H1 (cell line): ENCODE data around the gene POLR3A. TPM values are rescaled to one million over a fixed set of nuclear protein-coding genes. Genes with fewer than 3 reads are reported as not detected.

Experiments used
- CTCF ChIA-PET: fragments of 300-600 bp; sonication (Branson Sonifier 250); formaldehyde crosslinking; loops from one replicate; lab custom pipeline; 2021; ENCODE audit not compliant: partially characterized antibody; lab: Charles Lee
- POLR2A ChIA-PET: fragments of 300-600 bp; sonication (Branson Sonifier 250); formaldehyde crosslinking; loops from one replicate; lab custom pipeline; 2021; ENCODE audit warnings: inconsistent platforms; ENCODE audit not compliant: partially characterized antibody; lab: Charles Lee
- DNase-seq, 2 experiments: peaks; one replicate each; pipeline versions ENCODE4 v3.0.0 to v3.0.0-alpha.2; 2010 to 2022; ENCODE audit warnings: low spot score in 2 of 2, low read depth in 1 of 2, mixed read lengths in 1 of 2
- FAIRE-seq: peaks from 2 replicates; lab custom pipeline; 2011; peaks lifted over from hg19 to GRCh38; lab: Jason Lieb, UNC
- H2AFZ ChIP-seq: 2 replicates; pipeline ENCODE4 v1.8.1; 2012; ENCODE audit warnings: low read length, inconsistent platforms
- H2AK5ac ChIP-seq: 2 replicates; pipeline ENCODE4 v1.6.1; 2013; ENCODE audit warnings: low read depth, low read length
- H2BK120ac ChIP-seq: replicated peaks from 2 replicates; pipeline ENCODE3; 2013; ENCODE audit warnings: low read depth, low read length, inconsistent platforms
- H2BK12ac ChIP-seq: 2 replicates; pipeline ENCODE4 v1.6.1; 2013; ENCODE audit warnings: low read depth, low read length
- H2BK15ac ChIP-seq: 2 replicates; pipeline ENCODE4 v1.6.1; 2013; ENCODE audit warnings: low read length
- H2BK20ac ChIP-seq: 2 replicates; pipeline ENCODE4 v1.6.1; 2013; ENCODE audit warnings: low read length
- H2BK5ac ChIP-seq: 2 replicates; pipeline ENCODE4 v1.6.1; 2013; ENCODE audit warnings: low read depth, low read length
- H3K14ac ChIP-seq: 2 replicates; pipeline ENCODE4 v1.6.1; 2013; ENCODE audit warnings: inconsistent platforms; ENCODE audit not compliant: insufficient read length
- H3K18ac ChIP-seq: 2 replicates; pipeline ENCODE4 v1.6.1; 2013; ENCODE audit warnings: low read length; ENCODE audit errors: extremely low read depth
- H3K23ac ChIP-seq: 2 replicates; pipeline ENCODE4 v1.6.1; 2013; ENCODE audit warnings: inconsistent platforms; ENCODE audit not compliant: insufficient read length
- H3K23me2 ChIP-seq: 2 replicates; pipeline ENCODE4 v1.6.1; 2013; ENCODE audit warnings: low read depth, low read length
- H3K27ac ChIP-seq: 2 replicates; pipeline ENCODE4 v1.6.1; 2011; ENCODE audit warnings: low read depth, low read length, inconsistent platforms
- H3K27me3 ChIP-seq, 4 experiments: replicated peaks in 1 of 4; 1 replicate in 1 of 4; 2 replicates in 3 of 4; pipeline versions ENCODE4 v1.6.1 to v1.8.1; 2011 to 2013; ENCODE audit warnings: low read length in 3 of 4, mild to moderate bottlenecking in 3 of 4, inconsistent platforms in 2 of 4, mixed read lengths in 2 of 4, moderate library complexity in 1 of 4; ENCODE audit not compliant: control insufficient read depth in 3 of 4, insufficient read depth in 3 of 4; ENCODE audit errors: extremely low read depth in 1 of 4
- H3K36me3 ChIP-seq, 4 experiments: 2 replicates each; pipeline versions ENCODE4 v1.6.1 to v1.8.1; 2011 to 2013; ENCODE audit warnings: mild to moderate bottlenecking in 4 of 4, low read length in 3 of 4, moderate library complexity in 2 of 4, control low read depth in 1 of 4, inconsistent platforms in 1 of 4; ENCODE audit not compliant: insufficient read depth in 4 of 4, control insufficient read depth in 2 of 4
- H3K4ac ChIP-seq: replicated peaks from 2 replicates; pipeline ENCODE3; 2013; ENCODE audit warnings: low read length, low read depth, mixed read lengths, inconsistent platforms; ENCODE audit not compliant: insufficient read length
- H3K4me1 ChIP-seq, 4 experiments: replicated peaks in 1 of 4; 1 replicate in 1 of 4; 2 replicates in 3 of 4; pipeline versions ENCODE4 v1.6.1 to v1.8.1; 2011 to 2013; ENCODE audit warnings: low read length in 3 of 4, inconsistent platforms in 2 of 4, mixed read lengths in 1 of 4; ENCODE audit not compliant: insufficient read depth in 4 of 4, control insufficient read depth in 3 of 4
- H3K4me2 ChIP-seq, 2 experiments: 2 replicates each; pipeline versions ENCODE4 v1.6.1 to v1.8.1; 2011 to 2013; ENCODE audit warnings: low read depth in 2 of 2, low read length in 2 of 2, control low read depth in 1 of 2, inconsistent platforms in 1 of 2, mild to moderate bottlenecking in 1 of 2; ENCODE audit not compliant: insufficient read depth in 1 of 2
- H3K4me3 ChIP-seq, 4 experiments: fragments of 200-600, 300-600 bp in 1 of 4; sonication (generic), shearing (Covaris generic), sonication (Bioruptor Twin) in 1 of 4; 2 replicates each; pipeline versions ENCODE4 v1.5.1 to v1.8.1; 2011 to 2016; ENCODE audit warnings: low read length in 4 of 4, low read depth in 3 of 4, control low read depth in 2 of 4, inconsistent platforms in 2 of 4, mild to moderate bottlenecking in 2 of 4, mixed read lengths in 1 of 4, moderate library complexity in 1 of 4; ENCODE audit not compliant: insufficient read depth in 2 of 4; ENCODE audit errors: extremely low read depth in 1 of 4
- H3K56ac ChIP-seq: replicated peaks from 2 replicates; pipeline ENCODE3; 2013; ENCODE audit warnings: low read depth, mild to moderate bottlenecking, mixed read lengths, low read length, inconsistent platforms; ENCODE audit not compliant: insufficient read length
- H3K79me1 ChIP-seq: 2 replicates; pipeline ENCODE4 v1.6.1; 2013; ENCODE audit warnings: low read depth, low read length, control low read depth
- H3K79me2 ChIP-seq, 2 experiments: 2 replicates each; pipeline versions ENCODE4 v1.6.1 to v1.8.1; 2012 to 2013; ENCODE audit warnings: low read length in 2 of 2, mild to moderate bottlenecking in 2 of 2, inconsistent platforms in 1 of 2; ENCODE audit not compliant: insufficient read depth in 2 of 2, control insufficient read depth in 1 of 2
- H3K9ac ChIP-seq, 4 experiments: replicated peaks in 1 of 4; 1 replicate in 1 of 4; 2 replicates in 3 of 4; pipeline versions ENCODE4 v1.6.1 to v1.8.1; 2011 to 2013; ENCODE audit warnings: low read depth in 3 of 4, low read length in 3 of 4, control low read depth in 2 of 4, mild to moderate bottlenecking in 2 of 4, moderate library complexity in 2 of 4, inconsistent platforms in 1 of 4; ENCODE audit errors: extremely low read depth in 1 of 4
- H3K9me3 ChIP-seq, 2 experiments: 2 replicates each; pipeline versions ENCODE4 v1.6.1 to v1.8.1; 2012 to 2013; ENCODE audit warnings: mild to moderate bottlenecking in 2 of 2, moderate library complexity in 2 of 2, control low read depth in 1 of 2, inconsistent platforms in 1 of 2, low read depth in 1 of 2, low read length in 1 of 2, mixed read lengths in 1 of 2; ENCODE audit not compliant: insufficient read depth in 2 of 2
- H4K20me1 ChIP-seq, 2 experiments: replicated peaks in 1 of 2; 2 replicates each; pipeline versions ENCODE3 to v1.8.1; 2011 to 2013; ENCODE audit warnings: inconsistent platforms in 2 of 2, low read length in 2 of 2, mild to moderate bottlenecking in 1 of 2; ENCODE audit not compliant: insufficient read depth in 2 of 2, control insufficient read depth in 1 of 2
- H4K5ac ChIP-seq: 2 replicates; pipeline ENCODE4 v1.6.1; 2013; ENCODE audit warnings: low read length, low read depth, mixed read lengths, inconsistent platforms; ENCODE audit not compliant: insufficient read length
- H4K8ac ChIP-seq: 2 replicates; pipeline ENCODE4 v1.8.0; 2013; ENCODE audit warnings: mild to moderate bottlenecking, moderate library complexity, low read length, inconsistent platforms; ENCODE audit not compliant: insufficient read depth; ENCODE audit errors: extremely low read depth
- H4K91ac ChIP-seq: replicated peaks from 2 replicates; pipeline ENCODE3; 2013; ENCODE audit warnings: low read length, mixed read lengths, inconsistent platforms; ENCODE audit not compliant: insufficient read length
- EGR1 ChIP-seq: IDR thresholded peaks from 2 replicates; pipeline ENCODE4 v1.6.1; 2011; ENCODE audit warnings: low read depth, low read length, borderline replicate concordance
- FOSL1 ChIP-seq: IDR thresholded peaks from 2 replicates; pipeline ENCODE4 v1.6.1; 2011; ENCODE audit warnings: mild to moderate bottlenecking, low read depth, low read length, moderate library complexity; ENCODE audit not compliant: insufficient read depth
- WGBS, 2 experiments: shearing (Covaris generic) in 1 of 2; methylation state at CpG; one replicate each; pipeline versions ENCODE4 v1.1.6 to v1.1.7; 2013 to 2015; ENCODE audit warnings: low lambda C conversion rate in 2 of 2, mixed read lengths in 2 of 2, inconsistent platforms in 1 of 2, low coverage in 1 of 2, missing lambda C conversion rate in 1 of 2; ENCODE audit not compliant: insufficient replicate concordance in 2 of 2, insufficient coverage in 1 of 2, insufficient read length in 1 of 2; ENCODE audit errors: extremely low coverage in 1 of 2, missing lambda C conversion rate in 1 of 2; 5-methylcytosine and 5-hydroxymethylcytosine counted together
- polyA plus RNA-seq, 7 experiments: library from polyadenylated mRNA; depleted of rRNA in 3 of 7; stranded (reverse) in 5 of 7; unstranded in 2 of 7; fragments of >200 nt in 5 of 7; fragments of 200-250 nt in 2 of 7; gene quantifications; 1 replicate in 5 of 7; 2 replicates in 1 of 7; 4 replicates in 1 of 7; pipeline versions ENCODE4 v1.2.1 to v1.2.3, GENCODE V29; 2011 to 2013; ENCODE audit warnings: missing spikeins in 2 of 7, mixed read lengths in 2 of 7
- total RNA-seq: library from RNA; stranded (reverse); fragmentation: NEBNext Ultra II Directional; extraction: Animal tissue kit (Norgen Biotek cat#: 25700); gene quantifications from 2 replicates; pipeline ENCODE4 v1.2.1, GENCODE V29; 2021

The POLR3A gene
- total and polyA plus RNA-seq, 2 of the 8 experiments (the other 6 are each of a cell fraction or from before 2014, with no cell fraction given), result 11.3 to 38.6 TPM

- ChIA-PET CTCF (interaction anchor here (0.6 to 4.9 kb wide), 7 partner anchors 12 to 1551 kb away, joined by 3 to 36 read pairs (median 4); no protein-coding TSS in a partner anchor), POLR2A (interaction anchor here (1.0 to 1.4 kb wide), 2 partner anchors 26 to 30 kb away, joined by 3 to 4 read pairs; no protein-coding TSS in a partner anchor)
- WGBS, 2 experiments, result 80% methylated on average over 7 of the region's 7 CpGs; no CpG with 5 or more reads in 1 of the 2 experiments
Observed at GRCh38 chr10:77921395-77921794, 107.9 kb downstream of the POLR3A start.

More at GRCh38 chr10:77921395-77921794, 107.9 kb downstream of the POLR3A start:
- no peak overlapping the region for H2BK120ac ChIP-seq
- no peak overlapping the region for H3K4me3 ChIP-seq
- H2AFZ ChIP-seq, result no peak overlapping the region
- no peak overlapping the region for H3K27ac ChIP-seq
- no peaks in the 10 kb centered on the region for H3K27me3 ChIP-seq
- no peaks in the 10 kb centered on the region; a peak in 1 of 8 replicates for H3K36me3 ChIP-seq
- DNase-seq, result no peak
- H3K4me1 ChIP-seq, result peaks cover 5 to 12% (median 10%) of the 10 kb centered on the region in 4 experiments
- no peak overlapping the region for H2BK15ac ChIP-seq
- no peak overlapping the region for H4K91ac ChIP-seq
- no peak for TF ChIP-seq EGR1
- TF ChIP-seq FOSL1, result no peak
- TF ChIP-seq, all 59 proteins: peak for 0
- Histone ChIP-seq H3K23me2 (peaks cover 8% of the 10 kb centered on the region), H3K14ac (no peak overlapping the region), H3K23ac (no peak overlapping the region), H3K4me2 (no peak overlapping the region), H3K9ac (no peak overlapping the region; a peak in 1 of 7 replicates), H3K9me3 (no peaks in the 10 kb centered on the region), H3K79me1 (peaks cover 16% of the 10 kb centered on the region), H4K8ac (peak overlapping the region; percentile 11; the same call in 1 of the 2 replicates), H4K20me1 (peaks cover 2 to 15% of the 10 kb centered on the region in 2 experiments), H3K79me2 (peaks cover 14 to 87% of the 10 kb centered on the region in 2 experiments; a peak in 3 of 4 replicates), H2BK12ac (no peak overlapping the region), H2AK5ac (no peak overlapping the region; the same call in 1 of the 2 replicates), H3K56ac (no peak overlapping the region), H3K4ac (no peak overlapping the region), H4K5ac (no peak overlapping the region), H2BK20ac (no peak overlapping the region), H3K18ac (no peak overlapping the region), H2BK5ac (peak overlapping the region; percentile 18; the same call in 1 of the 2 replicates)
- FAIRE-seq, result no peak
